Fibroblast of peridontal ligament (primary cell): ENCODE results near the gene ZNF740.
"Not testable (repeated sequence)": the region's sequence is repeated elsewhere in the genome, so short reads cannot be mapped to it uniquely, and the experiment has no call there.

Source experiments
- DNase-seq: peaks from one replicate; pipeline ENCODE4 v3.0.0-alpha.2; 2010; ENCODE audit errors: extremely low read depth

The ZNF740 gene

GRCh38 chr12:53173085-53173715 lies 7.3 kb upstream of the ZNF740 start:
- DNase-seq = peak; percentile 19

- DNase-seq = peak; percentile 58
These were observed 5.5 kb upstream of the ZNF740 start for GRCh38 chr12:53174881-53175491.

GRCh38 chr12:53176750-53177149 lies 3.8 kb upstream of the ZNF740 start:
- DNase-seq = no peak

- DNase-seq = not testable (repeated sequence)
These were observed 3.1 kb upstream of the ZNF740 start for GRCh38 chr12:53177447-53177846.

- not testable (repeated sequence) for DNase-seq
These were observed 1.7 kb upstream of the ZNF740 start for GRCh38 chr12:53178803-53179202.

- DNase-seq = no peak
These were observed 769 bp upstream of the ZNF740 start for GRCh38 chr12:53179687-53180219.

- peak; percentile 74 for DNase-seq
These were observed 566 bp downstream of the ZNF740 start for GRCh38 chr12:53180931-53181645.

- no peak for DNase-seq
These were observed 1.4 kb downstream of the ZNF740 start for GRCh38 chr12:53181935-53182334.

- DNase-seq = peak; percentile 14
These were observed 2.4 kb downstream of the ZNF740 start for GRCh38 chr12:53182903-53183302.

GRCh38 chr12:53184828-53185227 lies 4.3 kb downstream of the ZNF740 start:
- DNase-seq = no peak

GRCh38 chr12:53185582-53186153 lies 5.1 kb downstream of the ZNF740 start:
- DNase-seq = no peak

GRCh38 chr12:53186745-53187144 lies 6.2 kb downstream of the ZNF740 start:
- no peak for DNase-seq

- no peak for DNase-seq
These were observed 6.8 kb downstream of the ZNF740 start for GRCh38 chr12:53187145-53187899.

GRCh38 chr12:53190108-53190729 lies 9.7 kb downstream of the ZNF740 start:
- peak; percentile 68 for DNase-seq

GRCh38 chr12:53191096-53191884 lies 10.8 kb downstream of the ZNF740 start:
- DNase-seq = no peak

GRCh38 chr12:53191885-53192530 lies 11.5 kb downstream of the ZNF740 start:
- no peak for DNase-seq

GRCh38 chr12:53192531-53193021 lies 12.1 kb downstream of the ZNF740 start:
- no peak for DNase-seq

GRCh38 chr12:53193040-53193439 lies 12.5 kb downstream of the ZNF740 start:
- no peak for DNase-seq

GRCh38 chr12:53193985-53194716 lies 13.6 kb downstream of the ZNF740 start:
- no peak for DNase-seq
